GM12864 (cell line): ENCODE measurements around the gene MYH14.

Source experiments
- DNase-seq: peaks from one replicate; pipeline ENCODE4 v3.0.0-alpha.2; 2011; ENCODE audit warnings: low read depth
- H3K4me3 ChIP-seq: 2 replicates; pipeline ENCODE4 v1.5.1; 2011; ENCODE audit warnings: mild to moderate bottlenecking, low read depth, low read length, control low read depth
- TF ChIP-seq, protein P1 (sequence below): IDR thresholded peaks from 2 replicates; pipeline ENCODE4 v1.5.1; 2011; ENCODE audit warnings: low read depth, mild to moderate bottlenecking, moderate library complexity, low read length, control low read depth, inconsistent platforms; ENCODE audit errors: missing control alignments

The MYH14 gene

DNA sequence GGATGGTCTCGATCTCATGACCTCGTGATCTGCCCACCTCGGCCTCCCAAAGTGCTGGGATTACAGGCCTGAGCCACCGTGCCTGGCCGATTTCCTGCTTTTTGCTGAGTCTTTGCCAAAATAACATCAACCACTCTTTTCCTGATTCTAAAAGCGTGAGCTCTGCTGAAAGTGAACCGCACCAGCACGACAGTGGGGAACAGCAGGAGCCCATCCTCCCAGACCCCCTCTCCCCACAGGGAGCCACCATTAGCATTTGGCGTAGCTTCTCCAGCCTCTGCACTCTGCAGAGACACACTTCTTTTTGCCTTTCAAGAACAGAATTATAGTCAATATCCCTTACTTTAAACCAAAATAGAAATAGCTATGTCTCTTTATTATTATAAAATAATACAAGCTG is 41.3 kb downstream of the MYH14 start:
- TF ChIP-seq, protein P1, sequence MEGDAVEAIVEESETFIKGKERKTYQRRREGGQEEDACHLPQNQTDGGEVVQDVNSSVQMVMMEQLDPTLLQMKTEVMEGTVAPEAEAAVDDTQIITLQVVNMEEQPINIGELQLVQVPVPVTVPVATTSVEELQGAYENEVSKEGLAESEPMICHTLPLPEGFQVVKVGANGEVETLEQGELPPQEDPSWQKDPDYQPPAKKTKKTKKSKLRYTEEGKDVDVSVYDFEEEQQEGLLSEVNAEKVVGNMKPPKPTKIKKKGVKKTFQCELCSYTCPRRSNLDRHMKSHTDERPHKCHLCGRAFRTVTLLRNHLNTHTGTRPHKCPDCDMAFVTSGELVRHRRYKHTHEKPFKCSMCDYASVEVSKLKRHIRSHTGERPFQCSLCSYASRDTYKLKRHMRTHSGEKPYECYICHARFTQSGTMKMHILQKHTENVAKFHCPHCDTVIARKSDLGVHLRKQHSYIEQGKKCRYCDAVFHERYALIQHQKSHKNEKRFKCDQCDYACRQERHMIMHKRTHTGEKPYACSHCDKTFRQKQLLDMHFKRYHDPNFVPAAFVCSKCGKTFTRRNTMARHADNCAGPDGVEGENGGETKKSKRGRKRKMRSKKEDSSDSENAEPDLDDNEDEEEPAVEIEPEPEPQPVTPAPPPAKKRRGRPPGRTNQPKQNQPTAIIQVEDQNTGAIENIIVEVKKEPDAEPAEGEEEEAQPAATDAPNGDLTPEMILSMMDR = no peak
- DNase-seq = no peak

DNA sequence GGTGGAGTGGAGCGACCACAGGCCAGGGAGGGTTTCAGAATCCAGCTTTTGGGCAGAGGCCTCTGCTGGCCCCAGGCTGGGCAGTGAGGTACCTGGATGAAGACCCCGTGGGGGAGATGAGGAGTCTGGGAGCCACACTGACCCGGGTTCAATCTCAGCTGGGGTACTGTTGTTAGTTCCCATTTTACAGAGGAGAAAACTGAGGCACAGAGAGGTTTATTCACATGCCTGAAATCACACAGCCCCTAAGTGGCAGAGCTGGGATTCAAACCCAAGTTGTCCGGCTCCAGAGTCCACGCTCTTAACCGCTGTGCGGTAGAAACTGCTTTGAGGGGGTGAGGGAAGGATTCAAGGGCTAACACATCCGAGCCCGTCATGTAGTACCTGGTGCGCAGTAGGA is 45.0 kb downstream of the MYH14 start:
- no peak for DNase-seq
- TF ChIP-seq, protein P1 = no peak
- H3K4me3 ChIP-seq = no peak overlapping the region

More for the DNA sequence above, 41.3 kb downstream of the MYH14 start:
- no peak overlapping the region for H3K4me3 ChIP-seq

DNA sequence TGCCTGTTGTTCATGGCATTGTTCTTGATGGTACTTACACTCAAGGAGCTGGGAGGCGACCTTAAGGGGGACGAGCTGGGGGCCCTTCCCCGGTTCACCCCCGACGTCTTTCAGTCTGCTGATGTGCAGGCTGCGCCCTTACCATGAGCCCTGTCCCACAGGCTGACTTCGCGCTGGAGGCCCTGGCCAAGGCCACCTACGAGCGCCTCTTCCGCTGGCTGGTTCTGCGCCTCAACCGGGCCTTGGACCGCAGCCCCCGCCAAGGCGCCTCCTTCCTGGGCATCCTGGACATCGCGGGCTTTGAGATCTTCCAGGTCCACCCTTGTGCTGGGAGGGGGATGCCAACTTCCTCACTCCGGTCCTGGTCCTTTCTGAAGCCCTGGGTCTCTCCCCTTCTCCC is 45.4 kb downstream of the MYH14 start:
- no peak overlapping the region for H3K4me3 ChIP-seq
- no peak for DNase-seq
- TF ChIP-seq, protein P1 = no peak

DNA sequence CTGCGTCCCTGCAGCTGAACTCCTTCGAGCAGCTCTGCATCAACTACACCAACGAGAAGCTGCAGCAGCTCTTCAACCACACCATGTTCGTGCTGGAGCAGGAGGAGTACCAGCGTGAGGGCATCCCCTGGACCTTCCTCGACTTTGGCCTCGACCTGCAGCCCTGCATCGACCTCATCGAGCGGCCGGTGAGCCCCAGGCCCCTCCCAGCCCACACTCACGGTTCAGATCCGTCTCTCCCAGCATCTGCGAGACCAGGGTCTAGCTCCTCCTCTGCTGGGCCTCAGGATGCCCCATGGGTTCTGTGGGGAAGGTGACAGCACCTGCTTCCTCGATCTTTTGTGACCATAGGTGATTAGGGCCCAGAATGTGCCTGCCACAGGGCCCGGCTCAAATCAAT is 46.2 kb downstream of the MYH14 start:
- no peak for DNase-seq
- TF ChIP-seq, protein P1 = no peak
- H3K4me3 ChIP-seq = no peak overlapping the region

DNA sequence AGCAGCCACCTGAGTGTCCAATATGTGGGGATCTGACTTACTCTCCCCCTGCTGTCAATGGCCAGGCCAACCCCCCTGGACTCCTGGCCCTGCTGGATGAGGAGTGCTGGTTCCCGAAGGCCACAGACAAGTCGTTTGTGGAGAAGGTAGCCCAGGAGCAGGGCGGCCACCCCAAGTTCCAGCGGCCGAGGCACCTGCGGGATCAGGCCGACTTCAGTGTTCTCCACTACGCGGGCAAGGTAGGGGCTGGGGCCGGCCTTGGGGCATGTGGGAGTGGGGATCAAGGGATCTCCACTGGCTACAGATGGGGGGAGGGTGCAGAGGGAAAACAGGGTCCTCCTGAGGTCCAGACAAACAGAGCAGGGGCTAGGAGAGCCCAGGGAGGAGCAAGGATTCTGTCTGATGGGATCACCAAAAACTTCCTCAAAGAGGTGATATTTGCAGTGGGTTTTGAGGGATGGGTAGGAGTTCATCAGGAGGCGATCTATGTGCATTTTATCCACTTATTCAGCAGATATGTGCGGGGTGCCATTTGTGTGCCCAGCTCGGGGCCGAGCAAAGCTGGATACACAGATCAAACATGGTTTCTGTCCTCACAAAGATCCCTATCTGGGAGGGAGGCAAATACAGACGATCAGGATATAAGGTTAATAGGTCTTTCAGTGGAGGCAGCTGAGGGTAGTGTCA is 47.2 kb downstream of the MYH14 start:
- no peak for DNase-seq
- TF ChIP-seq, protein P1 = no peak
- no peak overlapping the region for H3K4me3 ChIP-seq

DNA sequence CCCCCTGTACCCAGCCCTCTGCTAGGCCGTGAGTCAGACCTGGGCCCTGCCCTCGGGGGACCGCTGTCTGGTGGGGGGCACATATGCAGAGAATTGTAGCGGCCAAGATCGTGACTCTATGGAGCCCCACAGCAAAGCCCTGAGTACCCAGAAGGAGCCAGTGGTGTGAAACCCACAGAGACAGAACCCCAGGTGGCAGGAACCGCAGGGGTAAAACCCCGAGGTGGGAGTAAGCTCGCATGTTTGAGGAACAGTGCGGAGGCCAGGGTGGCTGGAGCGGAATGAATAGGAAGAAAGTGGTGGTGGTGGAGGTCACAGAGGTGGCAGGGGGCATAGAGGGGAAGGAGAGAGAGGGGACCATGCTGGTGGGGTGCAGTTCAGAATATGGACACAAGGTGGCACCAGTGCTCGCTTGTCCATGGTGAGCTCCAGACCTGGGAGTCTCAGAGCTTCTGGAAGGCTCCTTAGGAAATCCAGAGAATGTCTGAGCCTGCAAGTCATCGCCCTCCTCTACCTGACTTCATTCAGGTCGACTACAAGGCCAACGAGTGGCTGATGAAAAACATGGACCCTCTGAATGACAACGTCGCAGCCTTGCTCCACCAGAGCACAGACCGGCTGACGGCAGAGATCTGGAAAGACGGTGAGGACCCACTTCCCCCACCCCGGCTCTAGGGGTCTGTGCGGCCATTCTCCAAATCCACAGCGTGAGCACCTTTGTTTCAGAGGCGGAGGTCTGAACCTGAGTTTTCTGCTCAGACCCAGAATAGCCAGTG is 48.9 kb downstream of the MYH14 start:
- TF ChIP-seq, protein P1 = peak; percentile 89
- no peak for DNase-seq
- H3K4me3 ChIP-seq = no peak overlapping the region
